ENCODE measurements around the gene FGFR2. TPM values are rescaled to one million over a fixed set of nuclear protein-coding genes. Genes with fewer than 3 reads are reported as not detected.
A peak's percentile ranks its signal among the peaks of the same experiment; 100 is the strongest.

The FGFR2 gene
- polyA plus RNA-seq, 5 donors, result 241 to 327 (median 298) TPM

GRCh38 chr10:121592155-121592890 lies 5.9 kb downstream of the FGFR2 start:
- no peak for DNase-seq

DNA sequence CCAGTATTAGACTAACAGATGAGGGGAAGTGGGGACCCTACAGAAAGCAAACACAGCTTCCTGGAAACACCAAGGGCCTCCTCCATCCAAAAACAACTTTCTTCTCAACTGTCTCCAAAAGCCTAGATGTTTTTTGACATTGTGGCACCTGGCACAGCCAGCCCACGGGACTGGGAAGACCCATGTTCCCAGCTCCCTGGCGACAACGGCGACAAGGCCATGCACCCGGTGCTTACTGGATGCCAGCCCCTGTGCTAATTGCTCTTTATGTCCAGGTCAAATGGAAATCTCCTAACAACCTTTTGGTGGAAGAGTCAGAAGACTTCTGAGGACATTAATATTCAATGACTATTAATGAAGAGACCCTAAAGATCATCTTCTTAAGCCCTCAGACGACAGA lies 7.1 kb downstream of the FGFR2 start:
- DNase-seq, result no peak

GRCh38 chr10:121590772-121591171 lies 7.5 kb downstream of the FGFR2 start:
- DNase-seq, result no peak

GRCh38 chr10:121589553-121589952 lies 8.7 kb downstream of the FGFR2 start:
- DNase-seq, result no peak

DNA sequence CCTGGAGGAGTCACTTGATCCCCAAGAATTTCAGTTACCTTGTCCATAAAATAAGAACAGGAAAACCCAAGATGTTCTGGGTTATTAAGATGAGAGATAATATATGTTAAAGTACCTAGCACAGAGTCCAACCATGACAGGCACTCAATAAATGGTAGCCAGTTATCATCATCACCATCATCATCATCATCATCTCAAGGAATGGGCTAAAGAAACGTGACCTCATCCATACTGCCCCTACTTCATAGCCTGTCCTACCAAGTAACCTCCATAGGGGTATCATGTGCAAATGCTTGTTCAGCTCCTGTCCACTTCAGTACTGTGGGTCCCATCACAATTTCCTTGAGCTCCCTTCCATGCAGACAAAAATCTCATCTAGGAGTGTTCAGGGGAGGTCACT lies 14.4 kb downstream of the FGFR2 start:
- DNase-seq, result no peak

DNA sequence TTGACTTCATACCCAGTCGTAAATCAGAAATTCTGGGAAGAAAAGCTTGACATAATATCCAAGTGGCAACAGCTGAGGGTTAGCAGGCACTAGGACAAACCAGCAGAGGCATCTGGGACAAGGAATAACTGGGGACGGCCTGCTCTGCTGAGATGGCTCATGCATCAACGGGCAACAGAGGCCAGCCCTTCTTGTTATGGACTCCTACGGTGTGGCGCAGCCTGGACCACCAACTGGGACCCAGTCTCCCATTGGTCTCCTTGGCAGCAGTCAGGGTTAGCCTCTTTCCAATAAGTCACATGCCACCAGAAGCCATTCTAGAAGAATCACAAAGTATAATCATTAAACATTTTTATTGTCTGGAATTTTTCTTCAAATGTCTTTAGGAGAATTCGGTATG lies 15.0 kb downstream of the FGFR2 start:
- DNase-seq, result no peak

GRCh38 chr10:121580276-121581116 lies 17.7 kb downstream of the FGFR2 start:
- peak in 1 of 2 donors; percentile 48 for DNase-seq

- DNase-seq, result no peak
Observed at GRCh38 chr10:121579656-121580055, 18.6 kb downstream of the FGFR2 start.

DNA sequence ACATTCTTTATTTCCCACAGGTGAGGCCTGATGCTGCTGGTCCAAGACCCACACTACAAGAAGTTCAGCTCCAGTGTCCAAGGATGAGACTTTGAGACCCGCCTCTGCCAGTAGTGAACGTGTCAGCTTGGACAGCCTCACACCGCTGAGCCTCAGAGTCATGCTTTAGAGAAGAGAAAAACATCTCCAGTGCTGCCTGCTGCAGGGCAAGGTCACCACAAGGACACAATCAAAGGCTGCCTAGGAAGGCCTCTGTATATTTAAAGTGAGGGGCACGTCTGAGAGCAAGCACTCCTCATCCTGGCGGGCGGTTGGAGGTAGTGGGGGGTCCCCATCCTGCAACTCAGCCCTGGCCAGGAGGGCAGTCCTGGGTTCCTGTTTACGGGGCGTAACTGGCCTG lies 19.3 kb downstream of the FGFR2 start:
- DNase-seq, result no peak

GRCh38 chr10:121578298-121578697 lies 19.9 kb downstream of the FGFR2 start:
- no peak for DNase-seq

DNA sequence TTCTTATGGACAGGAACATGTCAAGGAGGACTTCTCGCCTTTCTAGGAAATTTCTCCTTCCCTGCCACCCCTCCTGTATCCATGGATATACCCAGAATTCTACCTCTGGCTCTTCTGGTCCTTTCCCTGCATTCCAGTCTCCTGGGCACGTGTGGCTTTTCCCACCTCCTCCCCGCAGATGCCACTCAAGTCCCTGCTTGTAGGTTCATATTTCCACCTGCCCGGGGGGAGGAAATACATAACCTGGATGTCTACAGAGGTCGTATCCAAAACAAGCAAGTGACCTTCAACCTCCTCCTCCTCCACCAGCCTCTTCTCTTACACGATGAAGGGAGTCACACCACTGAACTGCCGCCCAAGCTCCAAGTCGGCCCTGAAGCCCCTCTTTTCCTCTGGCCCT lies 20.7 kb downstream of the FGFR2 start:
- no peak for DNase-seq

DNA sequence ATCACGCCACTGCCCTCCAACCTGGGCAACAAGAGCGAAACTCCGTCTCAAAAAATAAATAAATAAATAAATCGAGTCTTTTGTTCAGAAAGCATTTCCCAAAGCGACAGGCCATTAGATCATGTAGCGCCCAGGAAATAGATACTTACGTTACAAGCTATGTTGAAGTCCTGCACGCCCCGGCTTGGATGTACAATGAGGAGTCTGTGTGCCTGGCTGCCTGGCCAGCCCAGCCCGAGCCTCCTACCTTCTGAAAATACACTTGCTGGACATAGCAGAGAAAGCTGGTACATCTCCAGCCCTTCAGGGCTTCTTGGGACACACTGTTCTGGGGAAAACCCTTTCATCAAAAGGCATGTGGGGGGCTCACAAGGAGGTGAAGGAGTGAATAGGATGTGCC lies 22.1 kb downstream of the FGFR2 start:
- DNase-seq, result no peak

- DNase-seq, result no peak
Observed at GRCh38 chr10:121574519-121575166, 23.6 kb downstream of the FGFR2 start.

DNA sequence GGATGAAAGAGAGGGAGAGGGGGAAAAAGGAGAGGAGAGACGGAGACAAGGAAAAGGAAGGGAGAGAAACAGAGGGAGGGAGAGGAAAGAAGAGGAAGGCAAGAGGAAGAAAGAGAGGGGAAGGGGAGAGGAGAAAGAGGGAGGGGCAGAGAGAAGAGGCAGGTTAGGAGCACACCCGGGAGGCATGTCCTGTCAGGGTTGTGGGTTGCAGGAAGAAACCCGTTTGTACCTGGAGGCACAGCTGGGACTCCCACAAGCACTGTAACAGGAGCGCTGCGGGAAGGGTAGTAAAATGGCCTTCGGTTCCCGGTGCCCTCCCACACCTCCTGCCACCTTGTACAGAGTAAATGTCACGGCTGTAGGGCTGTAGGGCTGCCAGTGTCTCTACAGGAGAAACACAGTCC lies 24.7 kb downstream of the FGFR2 start:
- no peak for DNase-seq

DNA sequence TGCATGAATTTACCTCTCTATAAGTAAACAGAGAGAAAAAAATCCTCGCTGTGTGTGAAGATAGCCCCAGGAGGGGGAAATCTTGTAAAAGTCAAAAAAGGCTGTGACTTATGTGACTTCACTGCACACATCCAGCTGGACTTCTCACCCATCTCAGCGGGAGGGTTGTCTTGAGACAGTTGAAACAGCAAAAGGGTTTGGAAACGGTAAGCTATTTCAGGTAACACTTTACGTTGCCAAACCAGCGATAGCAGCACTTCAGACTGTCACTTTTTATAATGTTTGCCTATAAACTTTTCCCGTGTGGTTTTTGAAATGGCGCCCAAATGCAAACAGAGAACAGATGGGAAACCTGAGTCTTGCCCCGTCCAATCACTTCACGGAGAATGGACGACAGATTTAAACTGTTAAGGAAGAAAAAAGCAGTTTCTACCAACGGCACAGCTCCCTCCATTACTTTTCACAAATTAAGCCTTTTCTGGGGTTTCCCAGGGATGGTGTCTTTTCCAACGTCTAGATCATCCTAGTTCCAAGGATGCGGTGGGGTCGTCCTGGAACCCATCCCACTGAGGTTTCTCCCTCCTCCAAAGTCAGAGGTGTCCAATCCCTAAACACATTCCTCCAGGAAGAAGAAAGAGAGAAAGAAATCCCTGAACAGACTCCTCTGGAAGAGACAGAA lies 25.2 kb downstream of the FGFR2 start:
- no peak for DNase-seq

DNA sequence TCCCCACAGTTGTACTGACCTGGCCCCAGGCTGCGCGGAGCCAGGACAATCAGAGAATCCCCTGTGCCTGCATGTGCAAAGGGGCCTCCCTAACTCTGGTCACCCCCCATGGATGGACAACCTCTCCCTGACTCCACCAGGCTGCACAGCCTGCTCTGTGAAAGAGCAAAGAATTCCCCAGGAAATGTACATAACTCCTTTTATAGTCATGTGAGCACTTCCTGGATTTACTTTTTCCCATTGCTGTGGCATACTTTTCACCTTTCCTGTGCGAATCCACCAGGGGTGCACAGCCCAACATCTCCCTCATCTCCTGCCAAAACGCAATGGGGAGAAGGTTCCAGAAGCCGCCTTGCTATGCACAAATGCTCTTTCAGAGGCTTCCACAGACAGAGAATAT lies 27.9 kb downstream of the FGFR2 start:
- no peak for DNase-seq

DNA sequence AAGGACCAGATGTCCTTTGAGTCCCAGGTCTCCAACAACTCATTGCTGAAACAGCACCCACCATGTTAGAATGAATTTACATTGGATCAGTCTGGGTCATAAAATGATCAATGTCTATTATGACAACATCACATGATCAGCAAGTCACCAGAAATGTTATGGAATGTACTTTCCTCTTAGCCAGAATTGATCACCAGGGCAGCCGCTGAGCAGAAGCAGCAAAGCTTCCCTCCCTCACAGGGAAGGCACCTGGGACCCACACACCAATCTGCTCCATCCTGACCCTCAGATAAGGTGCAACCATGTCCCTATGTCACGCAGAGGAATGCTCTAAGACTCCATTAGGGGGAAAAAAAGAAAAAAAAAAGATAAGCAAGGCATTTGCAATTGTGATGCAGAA lies 30.0 kb downstream of the FGFR2 start:
- no peak for DNase-seq

DNA sequence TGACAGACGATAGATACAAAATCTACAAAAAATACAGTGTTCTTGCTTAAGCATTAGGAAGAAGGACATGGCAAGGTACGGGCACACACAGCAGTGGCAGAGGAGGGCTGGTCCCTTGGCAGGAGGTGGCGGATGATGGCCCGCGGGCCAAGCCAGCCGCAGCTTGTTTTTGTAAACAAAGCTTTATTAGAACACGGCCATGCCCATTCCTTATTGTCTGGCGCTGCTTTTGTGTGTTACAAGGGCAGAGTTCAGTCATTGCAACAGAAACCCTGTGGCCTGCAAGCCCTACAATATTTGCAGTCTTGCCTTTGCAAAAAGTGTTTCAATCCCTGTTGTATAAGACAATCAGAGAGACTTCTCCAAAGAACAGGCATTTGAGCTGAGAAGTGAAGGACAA lies 30.7 kb downstream of the FGFR2 start:
- no peak for DNase-seq

- no peak for DNase-seq
Observed at GRCh38 chr10:121566755-121567154, 31.5 kb downstream of the FGFR2 start.

- no peak for DNase-seq
Observed at GRCh38 chr10:121559326-121560026, 38.8 kb downstream of the FGFR2 start.

DNA sequence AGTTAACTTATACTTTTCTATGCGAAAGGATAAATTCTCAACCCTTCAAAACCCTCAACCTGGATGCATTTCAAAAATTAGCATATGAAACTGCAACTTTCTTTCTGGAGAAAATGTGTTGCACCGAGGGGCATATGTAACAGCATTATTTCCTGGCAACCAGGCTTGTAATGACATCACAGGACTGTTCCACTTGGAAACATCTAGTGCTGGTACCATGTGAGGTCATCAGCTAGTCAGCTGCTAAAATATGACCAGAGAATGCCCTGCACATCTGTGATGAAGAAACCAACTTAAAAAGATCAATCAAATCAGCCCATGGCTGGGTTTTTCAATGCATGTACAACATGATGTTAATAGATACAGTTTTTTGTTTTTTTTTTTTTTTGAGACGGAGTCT lies 40.0 kb downstream of the FGFR2 start:
- no peak for DNase-seq

Data from right lung (tissue), 5 donors.